Liver (tissue), 3 donors: ENCODE data around the gene LOXHD1.

Experiments
- EGR1 ChIP-seq, 2 donors: IDR thresholded peaks; 2 replicates each; pipeline ENCODE4 v1.6.1; 2016 to 2018; ENCODE audit warnings: antibody characterized with exemption in 2 of 2, low read depth in 2 of 2
- MAX ChIP-seq: IDR thresholded peaks from 2 replicates; pipeline ENCODE4 v1.6.1; 2016; ENCODE audit warnings: antibody characterized with exemption
- RAD21 ChIP-seq, 2 donors: IDR thresholded peaks; 2 replicates each; pipeline ENCODE4 v1.6.1; 2016; ENCODE audit warnings: antibody characterized with exemption in 2 of 2, mild to moderate bottlenecking in 2 of 2
- TF ChIP-seq, protein P1 (sequence below): fragments of 150-350 bp; IDR thresholded peaks from 2 replicates; pipeline ENCODE4 v1.5.1; 2017; ENCODE audit warnings: improper control_type of control experiment, low read depth, low read length; ENCODE audit not compliant: missing input control
- TF ChIP-seq, protein P2 (sequence below): IDR thresholded peaks from 2 replicates; pipeline ENCODE4 v1.6.1; 2016; ENCODE audit warnings: antibody characterized with exemption, mild to moderate bottlenecking
- donor health status: healthy.
- donor health status: healthy.

DNA sequence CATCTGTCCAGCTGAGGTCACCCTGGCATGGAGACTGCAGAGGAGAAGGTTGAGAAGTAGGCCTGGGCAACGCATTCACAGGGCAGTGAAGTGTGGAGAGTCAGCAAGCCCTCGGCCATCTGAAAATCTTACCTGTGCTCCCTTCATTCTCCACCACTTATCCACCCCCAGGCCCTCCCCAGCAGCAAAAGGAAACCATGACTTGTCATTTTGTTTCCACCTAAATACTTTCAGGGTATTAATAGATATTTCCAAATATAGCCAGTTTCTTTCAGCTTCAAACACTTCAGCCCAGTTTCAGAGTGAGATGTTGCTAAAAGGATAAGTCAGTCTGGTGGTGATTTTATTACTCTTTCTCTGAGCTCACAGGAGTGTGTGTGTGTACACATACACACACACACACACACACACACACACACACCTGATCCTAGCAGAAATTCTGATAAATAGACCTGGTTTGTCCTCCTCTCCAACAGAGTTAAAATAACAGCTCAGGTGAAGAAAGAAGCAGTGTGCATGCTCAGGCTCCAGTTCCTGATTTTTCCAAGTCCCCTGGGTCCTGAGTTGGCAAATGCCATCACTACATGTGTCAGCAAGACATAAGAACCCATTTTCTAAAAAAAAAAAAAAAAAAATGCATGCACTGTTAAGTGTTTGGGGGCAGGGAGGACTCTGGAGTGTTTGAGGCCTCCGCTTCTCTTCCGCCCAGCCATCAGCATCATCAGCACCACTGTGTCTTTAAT, 82.8 kb downstream of the LOXHD1 start:
- TF ChIP-seq, protein P1, sequence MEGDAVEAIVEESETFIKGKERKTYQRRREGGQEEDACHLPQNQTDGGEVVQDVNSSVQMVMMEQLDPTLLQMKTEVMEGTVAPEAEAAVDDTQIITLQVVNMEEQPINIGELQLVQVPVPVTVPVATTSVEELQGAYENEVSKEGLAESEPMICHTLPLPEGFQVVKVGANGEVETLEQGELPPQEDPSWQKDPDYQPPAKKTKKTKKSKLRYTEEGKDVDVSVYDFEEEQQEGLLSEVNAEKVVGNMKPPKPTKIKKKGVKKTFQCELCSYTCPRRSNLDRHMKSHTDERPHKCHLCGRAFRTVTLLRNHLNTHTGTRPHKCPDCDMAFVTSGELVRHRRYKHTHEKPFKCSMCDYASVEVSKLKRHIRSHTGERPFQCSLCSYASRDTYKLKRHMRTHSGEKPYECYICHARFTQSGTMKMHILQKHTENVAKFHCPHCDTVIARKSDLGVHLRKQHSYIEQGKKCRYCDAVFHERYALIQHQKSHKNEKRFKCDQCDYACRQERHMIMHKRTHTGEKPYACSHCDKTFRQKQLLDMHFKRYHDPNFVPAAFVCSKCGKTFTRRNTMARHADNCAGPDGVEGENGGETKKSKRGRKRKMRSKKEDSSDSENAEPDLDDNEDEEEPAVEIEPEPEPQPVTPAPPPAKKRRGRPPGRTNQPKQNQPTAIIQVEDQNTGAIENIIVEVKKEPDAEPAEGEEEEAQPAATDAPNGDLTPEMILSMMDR = no peak
- TF ChIP-seq RAD21 (IDR thresholded peaks at IDR 0.05) = no peak
- no peak for TF ChIP-seq EGR1 (IDR thresholded peaks at IDR 0.05; ENCODE audit: low read depth in 2 of 2)
- TF ChIP-seq MAX = no peak
- TF ChIP-seq, protein P2, sequence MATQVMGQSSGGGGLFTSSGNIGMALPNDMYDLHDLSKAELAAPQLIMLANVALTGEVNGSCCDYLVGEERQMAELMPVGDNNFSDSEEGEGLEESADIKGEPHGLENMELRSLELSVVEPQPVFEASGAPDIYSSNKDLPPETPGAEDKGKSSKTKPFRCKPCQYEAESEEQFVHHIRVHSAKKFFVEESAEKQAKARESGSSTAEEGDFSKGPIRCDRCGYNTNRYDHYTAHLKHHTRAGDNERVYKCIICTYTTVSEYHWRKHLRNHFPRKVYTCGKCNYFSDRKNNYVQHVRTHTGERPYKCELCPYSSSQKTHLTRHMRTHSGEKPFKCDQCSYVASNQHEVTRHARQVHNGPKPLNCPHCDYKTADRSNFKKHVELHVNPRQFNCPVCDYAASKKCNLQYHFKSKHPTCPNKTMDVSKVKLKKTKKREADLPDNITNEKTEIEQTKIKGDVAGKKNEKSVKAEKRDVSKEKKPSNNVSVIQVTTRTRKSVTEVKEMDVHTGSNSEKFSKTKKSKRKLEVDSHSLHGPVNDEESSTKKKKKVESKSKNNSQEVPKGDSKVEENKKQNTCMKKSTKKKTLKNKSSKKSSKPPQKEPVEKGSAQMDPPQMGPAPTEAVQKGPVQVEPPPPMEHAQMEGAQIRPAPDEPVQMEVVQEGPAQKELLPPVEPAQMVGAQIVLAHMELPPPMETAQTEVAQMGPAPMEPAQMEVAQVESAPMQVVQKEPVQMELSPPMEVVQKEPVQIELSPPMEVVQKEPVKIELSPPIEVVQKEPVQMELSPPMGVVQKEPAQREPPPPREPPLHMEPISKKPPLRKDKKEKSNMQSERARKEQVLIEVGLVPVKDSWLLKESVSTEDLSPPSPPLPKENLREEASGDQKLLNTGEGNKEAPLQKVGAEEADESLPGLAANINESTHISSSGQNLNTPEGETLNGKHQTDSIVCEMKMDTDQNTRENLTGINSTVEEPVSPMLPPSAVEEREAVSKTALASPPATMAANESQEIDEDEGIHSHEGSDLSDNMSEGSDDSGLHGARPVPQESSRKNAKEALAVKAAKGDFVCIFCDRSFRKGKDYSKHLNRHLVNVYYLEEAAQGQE = no peak
